ENCODE measurements around the gene SNX8.
"Not testable (repeated sequence)": the region's sequence is repeated elsewhere in the genome, so short reads cannot be mapped to it uniquely, and the experiment has no call there.

Gene SNX8, protein sequence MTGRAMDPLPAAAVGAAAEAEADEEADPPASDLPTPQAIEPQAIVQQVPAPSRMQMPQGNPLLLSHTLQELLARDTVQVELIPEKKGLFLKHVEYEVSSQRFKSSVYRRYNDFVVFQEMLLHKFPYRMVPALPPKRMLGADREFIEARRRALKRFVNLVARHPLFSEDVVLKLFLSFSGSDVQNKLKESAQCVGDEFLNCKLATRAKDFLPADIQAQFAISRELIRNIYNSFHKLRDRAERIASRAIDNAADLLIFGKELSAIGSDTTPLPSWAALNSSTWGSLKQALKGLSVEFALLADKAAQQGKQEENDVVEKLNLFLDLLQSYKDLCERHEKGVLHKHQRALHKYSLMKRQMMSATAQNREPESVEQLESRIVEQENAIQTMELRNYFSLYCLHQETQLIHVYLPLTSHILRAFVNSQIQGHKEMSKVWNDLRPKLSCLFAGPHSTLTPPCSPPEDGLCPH

DNA sequence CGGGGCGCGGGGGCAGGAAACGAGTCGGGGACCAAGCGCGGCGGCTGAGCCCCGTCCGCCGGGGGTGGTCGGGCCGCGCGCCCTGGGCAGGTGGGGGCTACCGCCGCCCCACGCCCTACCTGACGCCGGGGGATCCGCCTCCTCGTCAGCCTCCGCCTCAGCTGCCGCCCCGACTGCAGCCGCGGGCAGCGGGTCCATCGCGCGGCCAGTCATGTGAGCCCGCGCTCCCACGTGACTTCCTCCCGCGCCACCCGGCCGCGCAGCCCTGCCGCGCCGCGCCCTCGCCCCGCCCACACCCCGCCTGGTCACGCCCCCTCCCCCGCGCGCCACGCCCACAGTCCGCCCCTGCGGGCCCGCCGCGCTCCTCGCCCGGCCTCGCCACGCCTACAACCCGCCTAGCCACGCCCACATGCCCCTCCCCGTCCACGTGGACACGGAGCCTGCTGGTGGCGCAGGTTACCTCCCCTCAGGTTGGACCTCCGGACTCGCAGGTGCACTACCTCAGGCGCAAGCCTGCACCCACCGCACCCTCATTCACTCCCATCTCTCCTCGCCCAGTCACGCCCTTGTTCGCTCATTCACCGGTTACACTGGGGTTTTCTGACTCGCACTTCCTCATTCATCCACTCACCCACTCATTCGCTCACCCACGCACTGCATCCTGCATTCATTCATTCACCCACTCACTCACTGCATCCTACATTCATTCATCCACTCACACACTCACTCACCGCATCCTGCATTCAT is at the start of gene SNX8:
SNX8 (minus strand) TSS at position 233 of the 747 bp plus-strand sequence; CDS start at position 213, 20 bp downstream.
- in situ Hi-C loops (cut with MboI; ENCODE audit: low pct_unique_long_range_greater_than_20kb, low sequenced_read_pairs): no loop called here
- peak; percentile 76 for DNase-seq

DNA sequence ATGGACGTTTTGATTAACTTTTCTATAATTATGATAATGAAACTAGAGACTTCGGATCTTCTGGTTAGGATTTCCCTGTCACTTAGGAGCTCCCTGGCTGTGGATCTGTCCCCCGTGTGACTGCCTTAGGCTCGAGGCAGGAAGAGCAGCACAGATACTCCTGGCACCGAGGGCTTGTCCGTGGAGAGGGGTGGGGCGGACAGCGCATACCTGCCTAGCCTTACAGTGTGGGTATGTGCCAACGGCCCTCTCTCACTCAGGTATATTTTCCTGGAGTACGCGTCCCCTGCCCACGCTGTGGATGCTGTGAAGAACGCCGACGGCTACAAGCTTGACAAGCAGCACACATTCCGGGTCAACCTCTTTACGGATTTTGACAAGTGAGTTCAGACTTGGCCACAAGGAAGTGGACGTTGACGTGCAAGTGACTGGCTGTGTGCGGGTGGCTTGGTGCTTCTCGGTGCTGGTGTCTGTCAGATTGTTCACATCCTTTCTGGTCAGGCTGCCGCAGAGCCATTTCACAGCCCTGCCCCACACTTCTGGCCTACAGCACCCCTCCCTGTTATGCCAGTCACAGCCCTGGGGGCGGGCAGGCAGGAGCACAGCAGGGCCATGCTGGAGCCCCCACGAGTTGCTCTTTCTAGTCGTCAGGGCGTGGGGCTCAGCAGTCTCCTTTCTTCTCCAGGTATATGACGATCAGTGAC is 48.3 kb upstream of the SNX8 start:
- in situ Hi-C loops (cut with MboI; ENCODE audit: low pct_unique_long_range_greater_than_20kb, low sequenced_read_pairs): no loop called here
- DNase-seq: no peak

DNA sequence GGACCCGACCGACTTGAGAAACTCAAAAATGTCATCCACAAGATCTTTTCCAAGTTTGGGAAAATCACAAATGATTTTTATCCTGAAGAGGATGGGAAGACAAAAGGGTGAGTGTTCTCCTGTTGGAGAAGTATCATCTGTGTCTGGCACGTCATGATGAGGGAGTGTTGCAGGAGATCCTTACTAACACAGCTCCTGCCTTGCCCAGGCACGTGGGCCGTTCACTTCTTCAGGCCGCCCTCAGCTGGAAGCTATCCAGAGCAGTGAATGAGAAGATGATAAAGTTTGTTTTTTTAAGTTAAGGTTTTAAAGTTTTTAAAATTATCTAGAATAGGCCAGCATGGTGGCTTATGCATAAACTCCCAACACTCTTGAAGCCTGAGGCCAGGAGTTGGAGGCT is 46.6 kb upstream of the SNX8 start:
- DNase-seq: no peak
- in situ Hi-C loops (cut with MboI; ENCODE audit: low pct_unique_long_range_greater_than_20kb, low sequenced_read_pairs): no loop called here

DNA sequence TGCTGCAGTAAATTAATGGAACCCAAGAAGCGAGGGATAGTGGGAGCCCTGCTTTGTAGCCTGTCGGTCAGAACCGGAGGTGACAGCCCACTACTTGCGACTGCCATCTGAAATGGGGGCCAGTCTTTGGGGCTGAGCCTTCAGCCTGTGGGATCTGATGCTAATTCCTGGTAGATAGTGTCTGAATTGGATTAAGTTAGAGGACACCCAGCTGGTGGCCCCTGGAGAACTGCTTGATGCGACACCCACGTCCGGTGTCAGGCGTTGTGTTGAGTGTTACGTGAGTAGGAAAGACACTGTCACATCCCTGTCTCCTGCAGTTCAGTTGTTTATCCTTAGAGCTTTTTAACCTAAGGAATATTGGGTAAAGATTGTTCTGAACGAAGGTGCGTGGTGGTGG is 45.4 kb upstream of the SNX8 start:
- in situ Hi-C loops (cut with MboI; ENCODE audit: low pct_unique_long_range_greater_than_20kb, low sequenced_read_pairs): no loop called here
- no peak for DNase-seq

DNA sequence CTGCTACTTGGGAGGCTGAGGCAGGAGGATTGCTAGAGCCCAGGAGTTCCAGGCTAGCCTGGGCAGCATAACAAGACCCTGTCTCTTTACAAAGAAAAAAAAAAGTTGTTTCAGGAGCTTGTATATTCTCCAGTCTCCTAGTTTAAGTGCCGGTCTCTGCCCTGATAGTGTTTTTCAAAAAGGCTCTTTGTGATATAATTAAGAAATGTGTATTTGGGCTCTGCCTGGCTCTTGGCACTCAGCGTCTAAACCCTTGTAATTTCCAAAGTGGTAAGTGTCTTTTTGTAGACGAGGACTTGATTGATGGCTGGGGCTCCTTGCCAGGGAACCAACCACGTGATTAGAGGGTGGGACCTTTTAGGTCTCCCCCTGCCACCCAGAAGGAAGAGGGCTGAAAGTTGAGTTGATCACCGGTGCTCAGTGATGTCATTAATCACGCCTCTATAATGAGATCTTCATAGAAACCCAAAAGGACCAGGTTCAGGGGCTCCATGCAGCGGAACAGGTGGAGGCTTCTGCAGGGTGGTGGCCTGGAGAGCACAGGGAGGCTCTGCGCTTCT is 44.8 kb upstream of the SNX8 start:
- in situ Hi-C loops (cut with MboI; ENCODE audit: low pct_unique_long_range_greater_than_20kb, low sequenced_read_pairs): no loop called here
- no peak for DNase-seq

DNA sequence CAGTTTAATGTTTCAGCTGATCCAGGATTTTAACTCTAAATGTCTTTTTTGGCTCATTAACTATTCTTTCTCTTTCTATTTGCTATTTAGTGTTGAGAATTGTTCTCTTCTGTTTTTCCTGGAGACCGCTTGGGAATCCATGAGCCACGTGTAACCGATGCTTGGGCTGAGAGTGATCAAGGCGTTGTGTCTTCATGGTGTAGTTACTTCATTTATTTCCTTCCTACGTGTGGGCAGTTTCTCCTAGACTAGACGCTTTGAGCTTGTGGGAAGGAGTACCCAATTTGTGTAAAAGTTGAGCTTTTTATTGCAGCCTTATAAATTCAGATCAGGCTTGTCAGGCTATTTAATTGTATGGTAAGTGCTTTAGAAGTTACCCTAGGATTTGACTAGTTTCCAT is 43.3 kb upstream of the SNX8 start:
- in situ Hi-C loops (cut with MboI; ENCODE audit: low pct_unique_long_range_greater_than_20kb, low sequenced_read_pairs): no loop called here
- no peak for DNase-seq

DNA sequence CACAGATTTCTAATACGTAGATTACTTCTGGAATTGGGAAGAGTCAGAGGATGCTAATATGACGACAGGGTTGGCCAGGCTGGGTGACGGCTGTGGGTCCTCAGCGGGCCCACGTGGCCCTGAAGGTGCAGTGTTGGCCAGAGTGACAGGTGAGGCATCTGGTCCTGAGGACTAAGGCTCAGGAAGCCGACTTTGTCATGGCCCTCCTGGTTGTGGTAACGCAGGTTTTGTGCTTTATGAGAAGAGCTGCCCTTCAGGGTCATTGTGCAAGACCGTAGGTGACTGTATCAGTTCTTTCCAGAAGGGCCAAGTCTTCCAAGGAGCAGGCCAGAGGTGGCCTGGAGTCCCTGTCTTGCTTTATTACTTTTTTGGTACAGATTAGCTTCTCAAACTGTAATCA is 42.9 kb upstream of the SNX8 start:
- in situ Hi-C loops (cut with MboI; ENCODE audit: low pct_unique_long_range_greater_than_20kb, low sequenced_read_pairs): no loop called here
- no peak for DNase-seq

DNA sequence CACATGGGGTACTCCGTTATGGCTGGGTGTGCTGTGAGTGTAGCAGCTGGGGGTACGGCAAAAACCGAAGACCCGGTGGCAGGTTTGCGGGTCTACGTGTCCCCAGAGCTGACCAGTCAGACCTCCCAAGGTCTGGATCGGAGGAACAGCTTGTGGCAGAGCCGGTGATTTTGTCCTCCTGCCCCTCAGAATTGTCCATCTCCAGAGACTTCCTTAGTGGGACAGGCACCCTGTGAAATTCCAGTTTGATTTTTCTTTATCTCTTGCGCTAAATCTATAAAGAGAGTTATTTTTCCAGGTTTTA is 41.4 kb upstream of the SNX8 start:
- in situ Hi-C loops (cut with MboI; ENCODE audit: low pct_unique_long_range_greater_than_20kb, low sequenced_read_pairs): no loop called here
- DNase-seq: no peak

DNA sequence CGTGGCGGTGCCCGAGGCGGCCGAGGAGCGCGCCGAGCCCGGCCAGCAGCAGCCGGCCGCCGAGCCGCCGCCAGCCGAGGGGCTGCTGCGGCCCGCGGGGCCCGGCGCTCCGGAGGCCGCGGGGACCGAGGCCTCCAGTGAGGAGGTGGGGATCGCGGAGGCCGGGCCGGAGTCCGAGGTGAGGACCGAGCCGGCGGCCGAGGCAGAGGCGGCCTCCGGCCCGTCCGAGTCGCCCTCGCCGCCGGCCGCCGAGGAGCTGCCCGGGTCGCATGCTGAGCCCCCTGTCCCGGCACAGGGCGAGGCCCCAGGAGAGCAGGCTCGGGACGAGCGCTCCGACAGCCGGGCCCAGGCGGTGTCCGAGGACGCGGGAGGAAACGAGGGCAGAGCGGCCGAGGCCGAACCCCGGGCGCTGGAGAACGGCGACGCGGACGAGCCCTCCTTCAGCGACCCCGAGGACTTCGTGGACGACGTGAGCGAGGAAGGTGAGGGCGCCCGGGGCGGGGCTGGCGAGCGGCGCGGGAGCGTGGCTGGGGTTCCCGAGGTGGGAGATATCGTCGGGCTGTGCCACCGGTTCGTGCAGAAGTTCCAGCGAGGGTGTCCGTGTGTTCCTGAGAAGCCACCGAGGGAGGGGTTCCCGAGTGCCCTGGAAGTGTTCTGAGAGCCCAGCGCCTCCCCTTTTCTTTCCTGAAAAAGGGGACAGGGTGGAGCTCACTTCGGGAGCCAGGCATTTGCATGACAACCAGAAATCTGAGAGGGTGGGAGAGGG is 40.9 kb upstream of the SNX8 start:
- in situ Hi-C loops (cut with MboI; ENCODE audit: low pct_unique_long_range_greater_than_20kb, low sequenced_read_pairs): no loop called here
- peak; percentile 26 for DNase-seq

DNA sequence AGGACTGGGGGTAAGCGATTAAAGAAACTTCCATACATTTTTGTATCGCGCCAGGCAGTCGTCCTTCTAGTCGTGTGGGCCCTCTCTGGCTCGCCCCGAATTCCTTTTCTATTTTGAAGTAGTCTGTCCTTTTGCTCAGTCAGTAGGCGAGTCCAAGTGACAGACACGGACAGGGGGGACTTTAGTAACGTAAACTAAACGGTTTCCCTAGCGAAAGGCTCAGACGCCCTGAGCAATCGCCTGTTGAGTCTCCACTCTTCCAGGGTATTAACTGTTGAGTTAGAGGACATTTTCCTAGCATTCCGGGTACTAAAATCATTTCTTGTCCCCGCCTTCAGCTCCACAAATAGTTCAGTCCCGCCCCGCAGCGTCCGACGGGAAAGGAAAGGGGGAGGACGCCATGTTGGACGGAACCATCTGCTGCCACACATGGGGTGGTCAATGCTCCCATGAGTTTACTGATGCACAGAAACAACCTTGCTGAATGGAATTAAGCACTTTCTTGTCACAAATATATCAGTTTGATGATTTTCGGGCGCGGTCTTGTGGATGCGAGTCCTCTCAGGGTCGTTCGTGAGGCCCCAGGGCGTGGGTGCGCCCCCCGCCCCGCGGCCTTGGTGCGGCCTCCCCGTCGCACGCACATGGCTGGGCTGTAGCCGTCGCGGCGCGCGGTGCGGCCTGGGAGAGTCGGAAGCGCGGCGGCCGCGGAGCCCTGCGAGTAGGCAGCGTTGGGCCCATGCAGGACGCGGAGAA is 40.1 kb upstream of the SNX8 start, which contains the start of gene EIF3B:
EIF3B (plus strand) TSS at position 642 of the 753 bp plus-strand sequence; CDS start at position 737, 95 bp downstream.
- DNase-seq: peak; percentile 95
- in situ Hi-C loops (cut with MboI; ENCODE audit: low pct_unique_long_range_greater_than_20kb, low sequenced_read_pairs): no loop called here

DNA sequence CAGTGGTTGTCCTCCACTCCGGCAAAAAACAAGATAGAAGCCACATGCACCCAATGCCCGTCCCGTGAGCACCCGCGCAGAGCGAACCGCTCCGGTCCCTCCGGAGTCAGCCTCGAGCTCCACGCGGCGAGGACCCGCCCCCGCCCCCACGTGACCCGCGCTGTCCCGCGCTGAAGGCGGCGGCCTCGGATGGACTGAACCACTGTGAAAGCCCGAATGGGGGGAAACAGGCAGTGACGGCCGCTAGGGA is 39.6 kb upstream of the SNX8 start:
- DNase-seq: peak; percentile 93
- in situ Hi-C loops (cut with MboI; ENCODE audit: low pct_unique_long_range_greater_than_20kb, low sequenced_read_pairs): no loop called here

DNA sequence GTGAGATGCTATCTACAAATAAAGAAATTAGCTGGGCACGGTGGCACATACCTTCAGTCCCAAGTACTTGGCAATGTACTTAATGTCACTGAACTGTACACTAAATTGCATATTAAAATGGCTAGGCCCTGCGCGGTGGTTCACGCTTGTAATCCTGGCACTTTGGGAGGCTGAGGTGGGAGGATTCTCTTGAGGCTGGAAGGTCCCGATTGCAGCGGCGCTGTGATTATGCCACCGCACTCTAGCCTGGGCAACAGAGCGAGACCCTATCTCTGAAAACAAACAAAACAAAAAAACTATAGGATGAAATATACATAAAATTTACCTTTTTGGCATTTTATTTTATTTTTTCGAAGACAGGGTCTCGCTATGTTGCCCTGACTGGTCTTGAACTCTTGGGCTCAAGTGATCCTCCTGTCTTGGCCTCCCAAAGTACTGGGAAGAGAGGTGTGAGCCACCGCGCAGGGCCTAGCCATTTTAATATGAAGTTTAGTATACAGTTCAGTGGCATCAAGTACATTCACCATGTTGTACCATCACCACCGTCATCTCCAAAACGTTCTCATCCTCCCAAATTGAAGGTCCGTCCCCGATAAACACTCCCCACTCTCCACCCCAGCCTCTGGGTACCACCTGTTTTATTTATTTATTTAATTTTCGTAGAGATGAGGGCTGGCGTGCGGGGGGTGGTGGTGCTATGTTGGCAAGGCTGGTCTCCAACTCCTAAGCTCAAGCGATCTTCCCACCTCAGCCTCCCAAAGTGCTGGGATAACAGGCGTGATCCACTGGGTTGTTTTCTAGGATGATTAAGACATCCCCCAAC is 39.1 kb upstream of the SNX8 start:
- DNase-seq: no peak
- in situ Hi-C loops (cut with MboI; ENCODE audit: low pct_unique_long_range_greater_than_20kb, low sequenced_read_pairs): no loop called here

DNA sequence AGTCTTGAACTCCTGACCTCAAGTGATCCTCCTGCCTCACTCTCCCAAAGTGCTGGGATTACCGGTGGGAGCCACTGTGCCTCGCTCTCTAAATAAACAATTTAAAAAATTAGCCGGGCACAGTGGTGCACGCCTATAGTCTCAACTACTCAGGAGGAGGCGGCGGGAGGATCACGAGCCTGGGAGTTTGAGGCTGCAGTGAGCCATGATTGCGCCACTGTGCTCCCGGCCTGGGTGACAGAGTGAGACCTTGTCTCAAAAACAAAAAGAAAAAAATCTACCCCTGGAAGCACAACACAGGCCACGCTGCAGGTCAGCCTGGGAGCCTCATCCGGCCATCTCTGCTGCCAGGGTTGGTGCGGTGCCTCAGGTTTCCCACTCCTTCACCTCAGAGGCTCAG is 36.6 kb upstream of the SNX8 start:
- in situ Hi-C loops (cut with MboI; ENCODE audit: low pct_unique_long_range_greater_than_20kb, low sequenced_read_pairs): no loop called here
- no peak for DNase-seq

DNA sequence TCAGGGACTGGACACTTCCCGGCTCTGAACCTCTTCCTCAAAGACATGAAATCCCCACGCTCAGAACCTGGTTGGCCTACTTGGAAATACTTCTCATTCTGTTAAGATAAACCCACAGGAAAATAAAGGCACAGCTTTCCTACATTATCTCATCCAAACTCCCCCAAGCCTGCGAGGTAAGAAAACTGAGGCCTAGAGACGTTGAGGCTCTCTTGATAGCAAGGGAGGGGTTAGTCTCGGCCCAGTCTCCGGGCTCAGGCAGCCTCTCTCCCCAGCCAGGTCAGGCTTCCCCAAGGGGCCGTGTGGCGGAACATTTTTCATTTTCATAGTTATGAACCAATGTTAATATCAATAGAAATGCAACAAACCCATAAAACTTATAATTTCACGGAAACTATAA is 35.8 kb upstream of the SNX8 start:
- in situ Hi-C loops (cut with MboI; ENCODE audit: low pct_unique_long_range_greater_than_20kb, low sequenced_read_pairs): no loop called here

DNA sequence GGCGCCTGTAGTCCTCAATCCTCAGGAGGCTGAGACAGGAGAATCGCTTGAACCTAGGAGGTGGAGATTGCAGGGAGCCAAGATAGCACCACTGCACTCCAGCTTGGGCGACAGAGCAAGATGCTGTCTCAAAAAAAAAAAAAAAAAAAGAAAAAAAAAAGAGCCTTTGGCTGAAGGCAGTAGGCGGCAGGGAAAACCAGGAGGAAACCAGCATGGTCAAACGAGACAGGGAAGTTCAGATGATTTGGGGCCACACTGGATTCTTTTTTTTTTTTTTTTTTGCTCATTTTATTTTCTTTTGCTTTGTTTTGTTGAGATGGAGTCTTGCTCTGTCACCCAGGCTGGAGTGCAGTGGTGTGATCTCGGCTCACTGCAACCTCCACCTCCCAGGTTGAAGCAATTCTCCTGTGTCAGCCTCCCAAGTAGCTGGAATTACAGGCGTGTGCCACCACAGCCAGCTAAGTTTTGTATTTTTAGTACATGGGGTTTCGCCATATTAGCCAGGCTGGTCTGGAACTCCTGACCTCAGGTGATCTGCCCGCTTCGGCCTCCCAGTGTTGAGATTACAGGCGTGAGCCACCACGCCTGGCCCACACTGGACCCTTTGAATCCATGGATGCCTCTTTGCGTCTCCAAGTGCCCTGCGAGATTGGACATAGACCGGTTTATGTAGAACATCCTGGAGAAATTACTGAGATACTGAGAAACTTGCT is 33.3 kb upstream of the SNX8 start:
- in situ Hi-C loops (cut with MboI; ENCODE audit: low pct_unique_long_range_greater_than_20kb, low sequenced_read_pairs): not testable (repeated sequence)

More for the DNA sequence above, 35.8 kb upstream of the SNX8 start:
- no peak for DNase-seq

DNA sequence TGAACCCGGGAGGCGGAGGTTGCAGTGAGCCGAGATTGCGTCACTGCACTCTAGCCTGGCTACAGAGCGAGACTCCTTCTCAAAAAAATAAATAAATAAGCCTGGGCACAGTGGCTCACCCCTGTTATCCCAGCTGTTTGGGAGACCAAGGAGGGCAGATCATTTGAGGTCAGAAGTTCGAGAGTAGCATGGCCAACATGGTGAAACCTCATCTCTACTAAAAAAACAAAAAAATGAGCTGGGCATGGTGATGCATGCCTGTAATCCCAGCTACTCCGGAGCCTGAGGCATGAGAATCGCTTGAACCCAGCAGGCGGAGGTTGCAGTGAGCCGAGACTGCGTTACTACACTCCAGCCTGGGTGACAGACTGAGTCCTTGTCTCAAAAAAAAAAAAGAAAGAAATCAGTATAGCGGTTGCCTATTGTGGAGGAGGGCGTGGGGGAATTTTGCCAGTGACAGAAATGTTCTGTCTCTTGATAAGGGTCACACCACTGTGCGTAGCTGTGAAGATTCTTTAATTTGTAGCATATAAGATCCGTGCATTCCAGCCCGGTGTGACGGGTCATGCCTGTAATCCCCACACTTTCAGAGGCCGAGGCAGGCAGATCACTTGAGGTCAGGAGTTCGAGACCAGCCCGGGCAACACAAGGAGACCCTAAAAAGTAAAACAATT is 22.5 kb upstream of the SNX8 start:
- in situ Hi-C loops (cut with MboI; ENCODE audit: low pct_unique_long_range_greater_than_20kb, low sequenced_read_pairs): no loop called here
- DNase-seq: no peak

More for the DNA sequence above, 33.3 kb upstream of the SNX8 start:
- DNase-seq: not testable (repeated sequence)

All from KBM-7 (cell line).